Endothelial cell of umbilical vein (primary cell): ENCODE measurements around the gene DCC. TPM values are rescaled to one million over a fixed set of nuclear protein-coding genes. Genes with fewer than 3 reads are reported as not detected.

Experiments used
- BruUV-seq: library from RNA; stranded (reverse); fragments of 400-500 nt; replicated peaks from 2 replicates; lab custom pipeline; 2021; lab: Mats Ljungman, UMichigan
- CTCF ChIA-PET: fragments of 300-600, 350-600 bp; sonication (Branson Sonifier 250); formaldehyde crosslinking; loops from one replicate; lab custom pipeline; 2021; ENCODE audit warnings: antibody characterized with exemption, inconsistent platforms; lab: Charles Lee
- POLR2A ChIA-PET: fragments of 300-600, 350-600 bp; sonication (Branson Sonifier 250); formaldehyde crosslinking; loops from one replicate; lab custom pipeline; 2021; ENCODE audit warnings: antibody characterized with exemption, inconsistent platforms; lab: Charles Lee
- DNase-seq: peaks from one replicate; pipeline ENCODE4 v3.0.0-alpha.2; 2011; ENCODE audit warnings: low read depth, low spot score
- FAIRE-seq: peaks from 2 replicates; lab custom pipeline; 2011; peaks lifted over from hg19 to GRCh38; lab: Jason Lieb, UNC
- H2AFZ ChIP-seq: 2 replicates; pipeline ENCODE4 v1.6.0; 2012; ENCODE audit warnings: low read depth, low read length, control low read depth, inconsistent platforms
- H3K27ac ChIP-seq: 2 replicates; pipeline ENCODE4 v1.5.1; 2011; ENCODE audit warnings: low read depth, mild to moderate bottlenecking, control low read depth, low read length, moderate library complexity; ENCODE audit not compliant: insufficient read depth
- H3K27me3 ChIP-seq, 2 experiments: 2 replicates each; pipeline versions ENCODE4 v1.6.0 to v1.6.1; 2011; ENCODE audit warnings: low read length in 2 of 2, mixed read lengths in 1 of 2; ENCODE audit not compliant: control insufficient read depth in 2 of 2, insufficient read depth in 2 of 2
- H3K36me3 ChIP-seq, 2 experiments: 2 replicates in 1 of 2; 3 replicates in 1 of 2; pipeline ENCODE4 v1.5.1; 2011; ENCODE audit warnings: low read length in 2 of 2, mild to moderate bottlenecking in 1 of 2, moderate library complexity in 1 of 2; ENCODE audit not compliant: control insufficient read depth in 2 of 2, insufficient read depth in 2 of 2; ENCODE audit errors: extremely low read depth in 1 of 2
- H3K4me1 ChIP-seq: 3 replicates; pipeline ENCODE4 v1.5.1; 2011; ENCODE audit warnings: mild to moderate bottlenecking, low read length; ENCODE audit not compliant: control insufficient read depth, insufficient read depth; ENCODE audit errors: extremely low read depth
- H3K4me2 ChIP-seq: 2 replicates; pipeline ENCODE4 v1.6.1; 2011; ENCODE audit warnings: low read length, control low read depth, mixed read lengths; ENCODE audit not compliant: insufficient read depth
- H3K4me3 ChIP-seq, 3 experiments: fragments of 200-600 bp in 1 of 3; sonication (generic), shearing (Covaris generic) in 1 of 3; replicated peaks in 1 of 3; 2 replicates each; pipeline ENCODE4 v1.5.1; 2011 to 2016; ENCODE audit warnings: control low read depth in 3 of 3, low read length in 3 of 3, mild to moderate bottlenecking in 2 of 3, inconsistent platforms in 1 of 3, low read depth in 1 of 3, moderate library complexity in 1 of 3; ENCODE audit not compliant: insufficient read depth in 1 of 3
- H3K79me2 ChIP-seq: 2 replicates; pipeline ENCODE4 v1.6.0; 2012; ENCODE audit warnings: low read length, inconsistent platforms; ENCODE audit not compliant: control insufficient read depth, insufficient read depth
- H3K9ac ChIP-seq: replicated peaks from 2 replicates; pipeline ENCODE3; 2011; ENCODE audit warnings: low read length, control low read depth; ENCODE audit not compliant: insufficient read depth; ENCODE audit errors: extremely low read depth
- H3K9me1 ChIP-seq: replicated peaks from 3 replicates; pipeline ENCODE4 v1.6.0; 2011; ENCODE audit warnings: mild to moderate bottlenecking, low read length; ENCODE audit not compliant: control insufficient read depth, insufficient read depth; ENCODE audit errors: extremely low read depth
- H3K9me3 ChIP-seq: replicated peaks from 2 replicates; pipeline ENCODE4 v1.5.1; 2012; ENCODE audit warnings: low read length, inconsistent platforms; ENCODE audit not compliant: control insufficient read depth, insufficient read depth
- H4K20me1 ChIP-seq: replicated peaks from 2 replicates; pipeline ENCODE3; 2011; ENCODE audit warnings: mild to moderate bottlenecking, low read length; ENCODE audit not compliant: control insufficient read depth, insufficient read depth; ENCODE audit errors: extremely low read depth
- EZH2 ChIP-seq: IDR thresholded peaks from 2 replicates; pipeline ENCODE4 v1.6.1; 2012; ENCODE audit warnings: borderline replicate concordance, low read depth, mild to moderate bottlenecking, moderate library complexity, low read length, inconsistent platforms; ENCODE audit not compliant: severe bottlenecking
- FOS ChIP-seq: IDR thresholded peaks from 2 replicates; pipeline ENCODE4 v1.6.1; 2011; ENCODE audit warnings: mild to moderate bottlenecking, low read length, moderate library complexity, borderline replicate concordance; ENCODE audit not compliant: insufficient read depth
- GATA2 ChIP-seq: IDR thresholded peaks from 2 replicates; pipeline ENCODE4 v1.7.0; 2011; ENCODE audit warnings: low read depth, mild to moderate bottlenecking, moderate library complexity, mixed read lengths, low read length; ENCODE audit not compliant: insufficient read length, insufficient read depth
- JUN ChIP-seq: IDR thresholded peaks from 2 replicates; pipeline ENCODE4 v1.6.1; 2011; ENCODE audit warnings: borderline replicate concordance, low read depth; ENCODE audit not compliant: insufficient read length, insufficient read depth
- MYC ChIP-seq: IDR thresholded peaks from one replicate; pipeline ENCODE4 v1.6.1; 2011; ENCODE audit warnings: mild to moderate bottlenecking, low read depth, low read length
- POLR2A ChIP-seq: IDR thresholded peaks from 2 replicates; pipeline ENCODE4 v1.6.1; 2012; ENCODE audit warnings: low read depth, mild to moderate bottlenecking, control low read depth, low read length
- POLR2AphosphoS5 ChIP-seq: IDR thresholded peaks from 2 replicates; pipeline ENCODE4 v1.6.1; 2012; ENCODE audit warnings: low read depth, mild to moderate bottlenecking, control low read depth, low read length, moderate library complexity; ENCODE audit not compliant: insufficient read depth
- dilution Hi-C: fragments of 300-500 bp; cut with MboI; formaldehyde crosslinking; loops from one replicate; pipeline ENCODE4 v1.15.0; 2019; ENCODE audit warnings: low sequenced_read_pairs; ENCODE audit not compliant: extremely low pct_ligation_motif_present
- intact Hi-C: fragments of 100-400 bp; cut with micrococcal nuclease; formaldehyde crosslinking; loops from one replicate; pipeline ENCODE4 v1.10.0; 2022
- polyA plus RNA-seq, 4 experiments: library from polyadenylated mRNA; depleted of rRNA in 3 of 4; stranded (reverse) in 3 of 4; unstranded in 1 of 4; fragments of >200 nt; gene quantifications; 2 replicates each; pipeline versions ENCODE4 v1.2.1 to v1.2.3, GENCODE V29; 2011 to 2012; ENCODE audit warnings: missing spikeins in 1 of 4
- total RNA-seq: library from RNA; stranded (reverse); gene quantifications from 2 replicates; pipeline ENCODE4 v1.2.3, GENCODE V29; 2021
- TF ChIP-seq, protein P1 (sequence below), 2 donors: IDR thresholded peaks; 1 replicate in 1 of 2; 2 replicates in 1 of 2; pipeline ENCODE4 v1.5.1; 2011; ENCODE audit warnings: low read length in 2 of 2, mild to moderate bottlenecking in 2 of 2, moderate library complexity in 2 of 2, control low read depth in 1 of 2, inconsistent platforms in 1 of 2, low read depth in 1 of 2; ENCODE audit not compliant: insufficient read depth in 1 of 2; ENCODE audit errors: extremely low read depth in 1 of 2
- TF ChIP-seq, protein P2 (sequence below): IDR thresholded peaks from 2 replicates; pipeline ENCODE4 v1.6.1; 2011; ENCODE audit not compliant: insufficient read depth, insufficient read length

Gene DCC
- total and polyA plus RNA-seq, 2 donors (not counting 3 experiments of a cell fraction or from before 2014, with no cell fraction given), result not detected

DNA sequence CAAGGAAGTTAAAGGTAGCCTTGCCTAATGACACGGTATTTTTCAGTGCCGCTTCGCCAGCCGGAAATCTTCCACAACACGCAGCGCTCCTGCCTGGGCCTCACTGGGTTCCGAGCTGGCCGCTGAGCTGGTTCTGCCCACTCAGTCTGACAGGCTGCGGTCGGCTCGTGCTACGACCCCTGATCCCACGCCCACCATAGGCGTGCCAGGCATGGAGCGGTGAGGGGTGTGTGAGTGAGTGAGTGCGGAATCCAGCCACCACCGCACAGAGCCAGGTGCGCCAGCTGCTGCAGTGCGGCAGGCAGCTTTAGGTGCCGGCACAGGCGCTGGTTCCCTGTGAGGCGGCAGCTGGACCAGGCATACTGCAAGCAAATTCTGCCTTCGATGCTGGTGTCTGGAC, 407.9 kb downstream of the DCC start:
- Histone ChIP-seq H3K9ac (no peak overlapping the region), H3K27ac (no peak overlapping the region), H2AFZ (no peak overlapping the region), H3K36me3 (no peaks in the 10 kb centered on the region), H3K9me1 (no peaks in the 10 kb centered on the region), H3K79me2 (no peaks in the 10 kb centered on the region), H3K27me3 (no peaks in the 10 kb centered on the region), H3K9me3 (peaks cover 2% of the 10 kb centered on the region), H4K20me1 (no peaks in the 10 kb centered on the region), H3K4me3 (no peak overlapping the region), H3K4me1 (no peaks in the 10 kb centered on the region), H3K4me2 (no peak overlapping the region)
- ChIA-PET CTCF (no interaction called here), POLR2A (no interaction called here)
- intact Hi-C loops (no loop called here), dilution Hi-C loops (no loop called here)
- FAIRE-seq (no peak), DNase-seq (no peak)
- no TSS peak for BruUV-seq
- no peak for TF ChIP-seq GATA2

DNA sequence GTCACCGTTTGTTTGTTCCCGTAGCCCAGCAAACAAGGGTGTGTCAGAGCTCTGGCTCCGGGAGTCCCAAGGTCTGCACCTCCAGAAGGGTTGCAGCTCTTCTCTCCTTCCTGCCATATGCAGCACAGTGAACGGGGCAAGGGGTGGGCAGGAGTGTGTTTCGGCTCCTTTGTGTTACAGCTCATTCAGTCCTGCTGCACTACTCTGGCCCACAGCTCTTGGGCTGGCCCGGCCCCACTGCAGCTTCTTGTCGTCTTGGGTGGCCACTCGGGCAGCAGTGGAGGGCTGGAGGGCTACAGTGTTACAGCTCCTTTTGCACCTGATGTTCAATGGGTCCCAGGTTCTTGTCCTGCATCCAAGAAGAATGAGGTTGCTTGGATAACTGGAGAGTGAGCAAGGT, 408.3 kb downstream of the DCC start:
- Histone ChIP-seq H3K27ac (no peak overlapping the region), H3K4me3 (no peak overlapping the region), H3K27me3 (no peaks in the 10 kb centered on the region), H3K79me2 (no peaks in the 10 kb centered on the region), H3K9me1 (no peaks in the 10 kb centered on the region), H3K9me3 (peaks cover 2% of the 10 kb centered on the region), H3K4me1 (no peaks in the 10 kb centered on the region), H2AFZ (no peak overlapping the region), H3K9ac (no peak overlapping the region), H3K4me2 (no peak overlapping the region), H3K36me3 (no peaks in the 10 kb centered on the region), H4K20me1 (no peaks in the 10 kb centered on the region)
- ChIA-PET POLR2A (no interaction called here), CTCF (no interaction called here)
- intact Hi-C loops (no loop called here), dilution Hi-C loops (no loop called here)
- no peak for FAIRE-seq
- BruUV-seq, result no TSS peak
- no peak for DNase-seq
- TF ChIP-seq JUN (no peak), GATA2 (no peak), POLR2A (no peak), FOS (no peak), EZH2 (no peak), MYC (no peak), POLR2AphosphoS5 (no peak)
- TF ChIP-seq, protein P1, sequence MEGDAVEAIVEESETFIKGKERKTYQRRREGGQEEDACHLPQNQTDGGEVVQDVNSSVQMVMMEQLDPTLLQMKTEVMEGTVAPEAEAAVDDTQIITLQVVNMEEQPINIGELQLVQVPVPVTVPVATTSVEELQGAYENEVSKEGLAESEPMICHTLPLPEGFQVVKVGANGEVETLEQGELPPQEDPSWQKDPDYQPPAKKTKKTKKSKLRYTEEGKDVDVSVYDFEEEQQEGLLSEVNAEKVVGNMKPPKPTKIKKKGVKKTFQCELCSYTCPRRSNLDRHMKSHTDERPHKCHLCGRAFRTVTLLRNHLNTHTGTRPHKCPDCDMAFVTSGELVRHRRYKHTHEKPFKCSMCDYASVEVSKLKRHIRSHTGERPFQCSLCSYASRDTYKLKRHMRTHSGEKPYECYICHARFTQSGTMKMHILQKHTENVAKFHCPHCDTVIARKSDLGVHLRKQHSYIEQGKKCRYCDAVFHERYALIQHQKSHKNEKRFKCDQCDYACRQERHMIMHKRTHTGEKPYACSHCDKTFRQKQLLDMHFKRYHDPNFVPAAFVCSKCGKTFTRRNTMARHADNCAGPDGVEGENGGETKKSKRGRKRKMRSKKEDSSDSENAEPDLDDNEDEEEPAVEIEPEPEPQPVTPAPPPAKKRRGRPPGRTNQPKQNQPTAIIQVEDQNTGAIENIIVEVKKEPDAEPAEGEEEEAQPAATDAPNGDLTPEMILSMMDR (IDR thresholded peaks at IDR 0.05; ENCODE audit: extremely low read depth in 1 of 2, insufficient read depth in 1 of 2, low read depth in 1 of 2, low read length in 2 of 2), result no peak
- TF ChIP-seq, protein P2, sequence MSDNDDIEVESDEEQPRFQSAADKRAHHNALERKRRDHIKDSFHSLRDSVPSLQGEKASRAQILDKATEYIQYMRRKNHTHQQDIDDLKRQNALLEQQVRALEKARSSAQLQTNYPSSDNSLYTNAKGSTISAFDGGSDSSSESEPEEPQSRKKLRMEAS, result no peak
